NCI-H2107 (cell line): ENCODE measurements around the gene PCDHGA5.
"Not testable (repeated sequence)": the region's sequence is repeated elsewhere in the genome, so short reads cannot be mapped to it uniquely, and the experiment has no call there.

Experiments
- DNase-seq: peaks from one replicate; lab custom pipeline; 2025; lab: John Stamatoyannopoulos, UW

Gene PCDHGA5

DNA sequence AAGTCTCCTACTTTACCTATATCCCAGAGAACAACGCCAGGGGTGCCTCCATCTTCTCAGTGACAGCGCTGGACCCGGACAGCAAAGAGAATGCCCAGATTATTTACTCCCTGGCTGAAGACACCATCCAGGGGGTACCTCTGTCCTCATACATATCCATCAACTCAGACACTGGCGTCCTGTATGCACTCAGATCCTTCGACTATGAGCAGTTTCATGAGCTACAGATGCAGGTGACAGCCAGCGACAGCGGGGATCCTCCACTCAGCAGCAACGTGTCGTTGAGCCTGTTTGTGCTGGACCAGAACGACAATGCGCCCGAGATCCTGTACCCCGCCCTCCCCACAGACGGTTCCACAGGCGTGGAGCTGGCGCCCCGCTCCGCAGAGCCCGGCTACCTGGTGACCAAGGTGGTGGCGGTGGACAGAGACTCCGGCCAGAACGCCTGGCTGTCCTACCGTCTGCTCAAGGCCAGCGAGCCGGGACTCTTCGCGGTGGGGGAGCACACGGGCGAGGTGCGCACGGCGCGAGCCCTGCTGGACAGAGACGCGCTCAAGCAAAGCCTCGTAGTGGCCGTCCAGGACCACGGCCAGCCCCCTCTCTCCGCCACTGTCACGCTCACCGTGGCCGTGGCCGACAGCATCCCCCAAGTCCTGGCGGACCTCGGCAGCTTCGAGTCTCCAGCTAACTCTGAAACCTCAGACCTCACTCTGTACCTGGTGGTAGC, 50.7 kb downstream of the PCDHGA5 start:
- not testable (repeated sequence) for DNase-seq

DNA sequence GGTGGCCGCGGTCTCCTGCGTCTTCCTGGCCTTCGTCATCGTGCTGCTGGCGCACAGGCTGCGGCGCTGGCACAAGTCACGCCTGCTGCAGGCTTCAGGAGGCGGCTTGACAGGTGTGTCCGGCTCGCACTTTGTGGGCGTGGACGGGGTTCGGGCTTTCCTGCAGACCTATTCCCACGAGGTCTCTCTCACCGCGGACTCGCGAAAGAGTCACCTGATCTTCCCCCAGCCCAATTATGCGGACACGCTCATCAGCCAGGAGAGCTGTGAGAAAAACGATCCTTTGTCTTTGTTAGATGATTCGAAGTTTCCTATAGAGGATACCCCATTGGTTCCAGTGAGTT, 51.3 kb downstream of the PCDHGA5 start:
- DNase-seq: not testable (repeated sequence)
